Endodermal cell (in vitro differentiated cells): ENCODE data around the gene CD70. TPM values are rescaled to one million over a fixed set of nuclear protein-coding genes. Genes with fewer than 3 reads are reported as not detected.

Experiments
- DNase-seq: peaks from one replicate; pipeline ENCODE4 v3.0.0-alpha.2; 2017
- H3K27ac ChIP-seq: 2 replicates; pipeline ENCODE4 v1.5.1; 2013; ENCODE audit warnings: mild to moderate bottlenecking, low read depth, low read length, moderate library complexity
- H3K27me3 ChIP-seq: 2 replicates; pipeline ENCODE4 v1.6.1; 2013; ENCODE audit warnings: mild to moderate bottlenecking, low read length, moderate library complexity; ENCODE audit not compliant: insufficient read depth, control insufficient read depth, poor library complexity, severe bottlenecking
- H3K36me3 ChIP-seq: 2 replicates; pipeline ENCODE4 v1.7.0; 2013; ENCODE audit warnings: mild to moderate bottlenecking, low read length, moderate library complexity; ENCODE audit not compliant: control insufficient read depth, insufficient read depth
- H3K4me1 ChIP-seq: one replicate; pipeline ENCODE4 v1.7.0; 2013; ENCODE audit warnings: low read length; ENCODE audit not compliant: control insufficient read depth, insufficient read depth
- H3K4me3 ChIP-seq: 2 replicates; pipeline ENCODE4 v1.5.1; 2013; ENCODE audit warnings: mild to moderate bottlenecking, low read length, moderate library complexity
- H3K9ac ChIP-seq: 2 replicates; pipeline ENCODE4 v1.6.1; 2013; ENCODE audit warnings: mild to moderate bottlenecking, low read length, moderate library complexity; ENCODE audit not compliant: poor library complexity, severe bottlenecking; ENCODE audit errors: extremely low read depth
- H3K9me3 ChIP-seq: 2 replicates; pipeline ENCODE4 v1.6.1; 2013; ENCODE audit warnings: mild to moderate bottlenecking, low read length, moderate library complexity; ENCODE audit not compliant: control insufficient read depth
- H3K27ac Mint-ChIP-seq: 2 replicates; pipeline ENCODE4 v1.8.0; 2020; ENCODE audit warnings: mixed read lengths
- H3K27me3 Mint-ChIP-seq: 2 replicates; pipeline ENCODE4 v1.8.0; 2021; ENCODE audit warnings: mild to moderate bottlenecking, mixed read lengths; ENCODE audit not compliant: insufficient read depth
- H3K36me3 Mint-ChIP-seq: 2 replicates; pipeline ENCODE4 v1.8.0; 2020; ENCODE audit warnings: low read depth, mixed read lengths
- H3K4me1 Mint-ChIP-seq: 2 replicates; pipeline ENCODE4 v1.8.0; 2020; ENCODE audit warnings: mixed read lengths
- H3K4me3 Mint-ChIP-seq: 2 replicates; pipeline ENCODE4 v1.8.0; 2020; ENCODE audit warnings: mild to moderate bottlenecking, moderate library complexity, mixed read lengths
- H3K9me3 Mint-ChIP-seq: 2 replicates; pipeline ENCODE4 v1.8.0; 2020; ENCODE audit warnings: mild to moderate bottlenecking, mixed read lengths
- WGBS, 2 experiments: methylation state at CpG; one replicate each; pipeline versions ENCODE4 v1.1.5 to v1.1.7; 2013; ENCODE audit warnings: missing lambda C conversion rate in 2 of 2, mixed read lengths in 1 of 2; ENCODE audit not compliant: insufficient coverage in 1 of 2, insufficient read length in 1 of 2; 5-methylcytosine and 5-hydroxymethylcytosine counted together
- total RNA-seq, 2 donors: library from RNA; stranded (reverse); fragmentation: NEBNext Ultra II Directional in 1 of 2; extraction: Animal tissue kit (Norgen Biotek cat#: 25700) in 1 of 2; gene quantifications; 2 replicates in 1 of 2; 3 replicates in 1 of 2; pipeline ENCODE4 v1.2.1, GENCODE V29; 2021
- TF ChIP-seq, protein P1 (sequence below): fragments of 200-600 bp; sonication (generic); conservative IDR thresholded peaks from 2 replicates; pipeline ENCODE4 v1.5.0; 2021; ENCODE audit warnings: antibody characterized with exemption, mild to moderate bottlenecking

Gene CD70
- total RNA-seq, 2 donors from 2014 or later: 0.92 to 1.8 TPM

DNA sequence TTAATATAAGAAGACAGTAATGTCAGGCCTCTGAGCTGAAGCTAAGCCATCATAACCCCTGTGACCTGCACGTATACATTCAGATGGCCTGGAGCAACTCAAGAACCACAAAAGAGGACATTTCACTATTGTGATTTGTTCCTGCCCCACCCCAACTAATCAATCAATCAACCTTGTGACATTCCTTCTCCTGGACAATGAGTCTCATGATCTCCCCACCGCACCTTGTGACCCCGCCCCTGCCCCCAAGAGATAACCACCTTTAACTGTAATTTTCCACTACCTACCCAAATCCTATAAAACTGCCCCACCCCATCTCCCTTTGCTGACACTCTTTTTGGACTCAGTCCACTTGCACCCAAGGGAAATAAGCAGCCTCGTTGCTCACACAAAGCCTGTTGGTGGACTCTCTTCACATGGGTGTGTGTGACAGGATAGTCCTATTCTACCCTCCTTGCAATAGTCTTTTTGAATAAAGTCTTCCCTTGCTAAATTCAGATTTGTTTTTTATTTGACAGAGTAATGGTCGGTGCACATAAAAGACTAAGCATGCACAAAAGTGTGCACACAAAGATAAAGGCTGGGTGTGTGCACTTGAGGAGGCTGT is 14.0 kb downstream of the CD70 start:
- no peak overlapping the region for H3K27ac Mint-ChIP-seq
- Histone ChIP-seq H3K4me1 (no peaks in the 10 kb centered on the region), H3K27ac (no peak overlapping the region), H3K27me3 (no peaks in the 10 kb centered on the region), H3K9me3 (peaks cover 29% of the 10 kb centered on the region), H3K4me3 (no peak overlapping the region), H3K36me3 (no peaks in the 10 kb centered on the region), H3K9ac (no peak overlapping the region)
- no peaks in the 10 kb centered on the region for H3K36me3 Mint-ChIP-seq
- WGBS, 2 experiments: 82% methylated on average over 2 to 5 of the region's 5 CpGs
- H3K4me3 Mint-ChIP-seq: no peak overlapping the region
- H3K27me3 Mint-ChIP-seq: peaks cover 13% of the 10 kb centered on the region
- no peaks in the 10 kb centered on the region for H3K4me1 Mint-ChIP-seq
- peaks cover 20% of the 10 kb centered on the region for H3K9me3 Mint-ChIP-seq
- TF ChIP-seq, protein P1, sequence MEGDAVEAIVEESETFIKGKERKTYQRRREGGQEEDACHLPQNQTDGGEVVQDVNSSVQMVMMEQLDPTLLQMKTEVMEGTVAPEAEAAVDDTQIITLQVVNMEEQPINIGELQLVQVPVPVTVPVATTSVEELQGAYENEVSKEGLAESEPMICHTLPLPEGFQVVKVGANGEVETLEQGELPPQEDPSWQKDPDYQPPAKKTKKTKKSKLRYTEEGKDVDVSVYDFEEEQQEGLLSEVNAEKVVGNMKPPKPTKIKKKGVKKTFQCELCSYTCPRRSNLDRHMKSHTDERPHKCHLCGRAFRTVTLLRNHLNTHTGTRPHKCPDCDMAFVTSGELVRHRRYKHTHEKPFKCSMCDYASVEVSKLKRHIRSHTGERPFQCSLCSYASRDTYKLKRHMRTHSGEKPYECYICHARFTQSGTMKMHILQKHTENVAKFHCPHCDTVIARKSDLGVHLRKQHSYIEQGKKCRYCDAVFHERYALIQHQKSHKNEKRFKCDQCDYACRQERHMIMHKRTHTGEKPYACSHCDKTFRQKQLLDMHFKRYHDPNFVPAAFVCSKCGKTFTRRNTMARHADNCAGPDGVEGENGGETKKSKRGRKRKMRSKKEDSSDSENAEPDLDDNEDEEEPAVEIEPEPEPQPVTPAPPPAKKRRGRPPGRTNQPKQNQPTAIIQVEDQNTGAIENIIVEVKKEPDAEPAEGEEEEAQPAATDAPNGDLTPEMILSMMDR: no peak
- no peak for DNase-seq

DNA sequence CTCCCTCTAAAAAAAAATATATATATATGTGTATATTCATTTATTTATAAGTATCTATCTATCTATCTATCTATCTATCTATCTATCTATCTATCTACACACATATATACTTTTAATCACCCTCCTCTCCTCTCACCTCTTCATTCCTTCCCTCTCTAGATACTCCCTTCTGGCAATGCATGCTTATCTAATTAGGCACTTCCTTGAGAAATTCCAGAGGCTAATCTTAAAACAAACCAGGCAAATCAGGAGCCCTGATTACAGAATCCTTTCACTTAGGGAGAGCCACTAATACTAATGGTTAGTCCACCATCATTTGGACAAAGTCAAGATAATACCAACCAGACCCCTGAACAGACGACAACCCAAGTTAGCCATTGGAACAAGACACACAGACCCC is 17.6 kb downstream of the CD70 start:
- Histone ChIP-seq H3K9me3 (peaks cover 41% of the 10 kb centered on the region), H3K4me1 (no peaks in the 10 kb centered on the region), H3K27ac (no peak overlapping the region), H3K27me3 (no peaks in the 10 kb centered on the region), H3K36me3 (no peaks in the 10 kb centered on the region), H3K4me3 (no peak overlapping the region), H3K9ac (no peak overlapping the region)
- Mint-ChIP-seq H3K4me1 (no peaks in the 10 kb centered on the region), H3K36me3 (no peaks in the 10 kb centered on the region), H3K27ac (no peak overlapping the region), H3K9me3 (peaks cover 12% of the 10 kb centered on the region), H3K27me3 (peaks cover 19% of the 10 kb centered on the region), H3K4me3 (no peak overlapping the region)
- TF ChIP-seq, protein P1: no peak
- 40 to 64% methylated on average over 1 of the region's 1 CpG for WGBS, 2 experiments
- DNase-seq: no peak

DNA sequence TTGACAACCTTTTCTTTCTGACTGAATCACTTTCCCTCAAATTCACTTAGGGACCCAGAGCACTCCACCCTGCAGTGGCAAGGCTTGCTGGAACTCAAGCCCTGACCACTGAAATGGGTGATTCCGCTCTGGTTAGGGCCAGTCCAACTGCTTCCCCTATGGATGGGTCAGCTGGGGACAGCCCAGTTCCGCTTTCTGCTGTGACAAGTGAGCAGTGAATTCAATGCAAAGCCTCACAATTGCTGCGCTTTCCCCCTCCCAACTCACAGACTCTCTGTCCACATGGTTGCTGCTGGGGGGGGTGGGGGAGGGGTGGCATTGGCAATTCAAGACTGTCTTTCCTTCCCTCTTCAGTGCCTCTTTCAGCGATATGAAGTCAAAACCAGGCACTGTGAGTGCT is 18.7 kb downstream of the CD70 start:
- Histone ChIP-seq H3K9ac (no peak overlapping the region), H3K27ac (no peak overlapping the region), H3K27me3 (no peaks in the 10 kb centered on the region), H3K36me3 (no peaks in the 10 kb centered on the region), H3K4me1 (no peaks in the 10 kb centered on the region), H3K4me3 (no peak overlapping the region), H3K9me3 (peaks cover 39% of the 10 kb centered on the region)
- Mint-ChIP-seq H3K27me3 (peaks cover 23% of the 10 kb centered on the region), H3K4me3 (no peak overlapping the region), H3K4me1 (no peaks in the 10 kb centered on the region), H3K36me3 (no peaks in the 10 kb centered on the region), H3K9me3 (peaks cover 20% of the 10 kb centered on the region), H3K27ac (no peak overlapping the region)
- DNase-seq: no peak
- WGBS, 2 experiments: 70 to 76% methylated on average over 2 to 4 of the region's 4 CpGs
- TF ChIP-seq, protein P1: no peak
